CD4-positive, CD25-positive, alpha-beta regulatory T cell (primary cell): ENCODE data around the gene IGFBP7. TPM values are rescaled to one million over a fixed set of nuclear protein-coding genes. Genes with fewer than 3 reads are reported as not detected.

Experiments used
- ATAC-seq, 2 donors: fragments of 150-1000 bp; cut with Tn5 transposase; one replicate each; pipeline ENCODE4 v1.10.0; 2021; ENCODE audit warnings: low read depth in 2 of 2, moderate number of reproducible peaks in 2 of 2, moderate library complexity in 1 of 2
- DNase-seq, 3 donors: peaks; one replicate each; pipeline versions ENCODE4 v3.0.0 to v3.0.0-alpha.2; 2012 to 2022; ENCODE audit warnings: mixed read lengths in 1 of 3
- H3K27ac ChIP-seq: one replicate; pipeline ENCODE4 v1.7.0; 2013; ENCODE audit warnings: mild to moderate bottlenecking, low read length; ENCODE audit not compliant: insufficient read depth, poor library complexity, severe bottlenecking
- H3K27me3 ChIP-seq: one replicate; pipeline ENCODE4 v1.7.0; 2013; ENCODE audit warnings: low read length; ENCODE audit not compliant: control insufficient read depth, insufficient read depth
- H3K36me3 ChIP-seq: one replicate; pipeline ENCODE4 v1.7.0; 2013; ENCODE audit warnings: mild to moderate bottlenecking, low read length, moderate library complexity; ENCODE audit not compliant: control insufficient read depth, insufficient read depth
- H3K4me1 ChIP-seq: 2 replicates; pipeline ENCODE4 v1.7.0; 2013; ENCODE audit warnings: mild to moderate bottlenecking, low read length; ENCODE audit not compliant: insufficient read depth, control insufficient read depth, poor library complexity, severe bottlenecking
- H3K4me3 ChIP-seq: one replicate; pipeline ENCODE4 v1.7.0; 2013; ENCODE audit warnings: low read depth, mild to moderate bottlenecking, low read length, moderate library complexity
- H3K9me3 ChIP-seq, 2 experiments: 1 replicate in 1 of 2; 2 replicates in 1 of 2; pipeline ENCODE4 v1.7.0; 2013; ENCODE audit warnings: low read length in 2 of 2, mild to moderate bottlenecking in 1 of 2, moderate library complexity in 1 of 2; ENCODE audit not compliant: control insufficient read depth in 2 of 2
- H3K27ac Mint-ChIP-seq, 3 donors: one replicate each; pipeline ENCODE4 v1.8.0; 2020 to 2022; ENCODE audit warnings: mild to moderate bottlenecking in 3 of 3, mixed read lengths in 3 of 3, moderate library complexity in 2 of 3
- H3K27me3 Mint-ChIP-seq: one replicate; pipeline ENCODE4 v1.8.0; 2022; ENCODE audit warnings: mild to moderate bottlenecking, mixed read lengths
- H3K36me3 Mint-ChIP-seq: one replicate; pipeline ENCODE4 v1.8.0; 2020; ENCODE audit warnings: mixed read lengths
- H3K4me1 Mint-ChIP-seq, 4 donors: one replicate each; pipeline ENCODE4 v1.8.0; 2020 to 2022; ENCODE audit warnings: mixed read lengths in 4 of 4, mild to moderate bottlenecking in 1 of 4
- H3K4me3 Mint-ChIP-seq, 4 donors: one replicate each; pipeline ENCODE4 v1.8.0; 2020 to 2022; ENCODE audit warnings: mild to moderate bottlenecking in 4 of 4, mixed read lengths in 4 of 4, moderate library complexity in 3 of 4
- H3K9me3 Mint-ChIP-seq, 7 donors: one replicate each; pipeline ENCODE4 v1.8.0; 2020 to 2022; ENCODE audit warnings: mixed read lengths in 7 of 7, mild to moderate bottlenecking in 3 of 7, moderate library complexity in 2 of 7
- polyA plus RNA-seq, 4 donors: library from polyadenylated mRNA; unstranded; fragments of 300-500 nt; fragmentation: Illumina TruSeq; gene quantifications; one replicate each; pipeline ENCODE4 v1.2.3, GENCODE V29; 2021
- total RNA-seq: library from RNA; stranded (reverse); gene quantifications from one replicate; pipeline ENCODE4 v1.2.3, GENCODE V29; 2022

The IGFBP7 gene
- total and polyA plus RNA-seq, 5 donors from 2014 or later, result 0.15 to 0.91 (median 0.67) TPM; not detected in 2

DNA sequence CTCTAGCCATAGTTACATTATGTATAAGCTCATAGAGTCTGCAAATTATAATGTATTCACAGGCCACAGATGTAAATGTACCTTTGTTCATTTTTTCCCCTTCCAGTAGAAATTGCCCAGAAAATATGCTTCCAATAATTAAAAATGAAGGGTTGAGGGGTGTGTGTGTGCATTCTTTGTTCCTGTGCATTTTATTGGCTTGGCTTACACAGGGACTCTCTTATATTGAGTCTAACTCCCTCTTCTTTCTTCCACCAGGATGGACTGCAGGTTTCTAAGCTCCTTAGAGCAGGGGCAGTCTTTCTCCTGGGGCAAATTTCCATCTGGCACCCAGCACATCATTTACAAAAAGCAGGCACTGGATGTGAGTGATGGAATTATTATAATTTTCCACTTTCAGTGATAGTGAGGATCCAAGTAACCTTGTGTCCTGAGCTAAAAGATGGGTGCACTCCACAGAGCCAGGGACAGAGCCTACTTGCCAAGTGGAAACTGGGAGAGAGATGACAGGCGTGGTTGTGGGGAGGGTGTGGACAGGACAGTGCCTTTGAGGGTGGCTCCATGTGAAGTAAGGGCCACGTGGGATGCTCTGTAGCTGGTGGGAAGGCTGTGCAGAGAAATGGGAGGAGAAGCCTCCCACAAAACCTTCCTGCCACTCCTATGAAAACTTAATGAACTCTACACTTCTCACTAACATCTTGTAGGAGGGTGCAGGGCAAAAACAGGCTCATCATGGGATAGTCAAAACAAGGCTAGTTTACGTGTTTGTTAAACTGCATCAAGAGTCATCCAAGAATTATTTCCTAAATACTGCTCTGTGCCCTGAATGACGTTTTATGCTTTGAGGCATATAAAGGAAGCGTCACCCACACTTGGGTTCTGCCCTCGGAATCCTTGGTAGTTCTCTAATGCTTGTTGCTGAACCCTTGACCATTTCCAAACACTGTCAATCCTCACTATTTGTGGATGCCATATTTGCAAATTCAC, 16.0 kb downstream of the IGFBP7 start:
- Mint-ChIP-seq H3K4me3 (no peak overlapping the region), H3K36me3 (no peaks in the 10 kb centered on the region), H3K9me3 (no peaks in the 10 kb centered on the region), H3K27ac (no peak overlapping the region), H3K27me3 (peaks cover 17% of the 10 kb centered on the region), H3K4me1 (no peaks in the 10 kb centered on the region)
- H3K27me3 ChIP-seq, result peaks cover 7% of the 10 kb centered on the region
- no peak overlapping the region for H3K27ac ChIP-seq
- no peak for ATAC-seq
- no peak overlapping the region for H3K4me3 ChIP-seq
- no peaks in the 10 kb centered on the region for H3K9me3 ChIP-seq
- no peaks in the 10 kb centered on the region for H3K36me3 ChIP-seq
- H3K4me1 ChIP-seq, result no peaks in the 10 kb centered on the region
- DNase-seq, result no peak

GRCh38 chr4:57091657-57092162, 18.5 kb downstream of the IGFBP7 start:
- Mint-ChIP-seq H3K36me3 (no peaks in the 10 kb centered on the region), H3K27me3 (peaks cover 10% of the 10 kb centered on the region), H3K9me3 (no peaks in the 10 kb centered on the region), H3K4me3 (no peak overlapping the region), H3K4me1 (no peaks in the 10 kb centered on the region), H3K27ac (no peak overlapping the region)
- Histone ChIP-seq H3K36me3 (no peaks in the 10 kb centered on the region), H3K27ac (no peak overlapping the region), H3K4me1 (no peaks in the 10 kb centered on the region), H3K9me3 (no peaks in the 10 kb centered on the region), H3K27me3 (peaks cover 9% of the 10 kb centered on the region), H3K4me3 (no peak overlapping the region)
- ATAC-seq (no peak), DNase-seq (no peak)

DNA sequence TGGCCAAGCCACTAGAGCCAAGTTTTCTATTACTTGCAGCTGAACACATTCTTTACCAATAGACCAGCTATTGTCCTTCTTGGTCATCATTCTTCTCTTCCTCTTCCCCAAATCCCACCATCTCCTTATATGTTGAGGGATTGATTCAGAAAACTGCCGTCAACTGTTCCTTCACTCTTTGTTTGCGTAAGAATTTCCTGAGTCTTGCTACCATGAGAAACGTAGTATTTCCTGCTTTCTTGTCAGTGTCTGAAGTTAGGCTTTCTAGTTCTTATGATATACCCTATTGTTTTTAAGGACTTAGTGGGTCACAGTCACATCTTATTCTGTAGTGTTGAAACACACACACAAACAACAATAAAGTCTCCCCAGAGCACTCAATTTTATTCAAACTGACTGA, 20.1 kb downstream of the IGFBP7 start:
- Mint-ChIP-seq H3K4me1 (no peaks in the 10 kb centered on the region), H3K27ac (no peak overlapping the region), H3K4me3 (no peak overlapping the region), H3K27me3 (peaks cover 16% of the 10 kb centered on the region), H3K36me3 (no peaks in the 10 kb centered on the region), H3K9me3 (peaks cover 0 to under 1% (median 0%) of the 10 kb centered on the region in 7 donors)
- ATAC-seq (no peak), DNase-seq (no peak)
- Histone ChIP-seq H3K4me1 (no peaks in the 10 kb centered on the region), H3K27me3 (peaks cover 6% of the 10 kb centered on the region), H3K4me3 (no peak overlapping the region), H3K36me3 (no peaks in the 10 kb centered on the region), H3K27ac (no peak overlapping the region), H3K9me3 (no peaks in the 10 kb centered on the region)

DNA sequence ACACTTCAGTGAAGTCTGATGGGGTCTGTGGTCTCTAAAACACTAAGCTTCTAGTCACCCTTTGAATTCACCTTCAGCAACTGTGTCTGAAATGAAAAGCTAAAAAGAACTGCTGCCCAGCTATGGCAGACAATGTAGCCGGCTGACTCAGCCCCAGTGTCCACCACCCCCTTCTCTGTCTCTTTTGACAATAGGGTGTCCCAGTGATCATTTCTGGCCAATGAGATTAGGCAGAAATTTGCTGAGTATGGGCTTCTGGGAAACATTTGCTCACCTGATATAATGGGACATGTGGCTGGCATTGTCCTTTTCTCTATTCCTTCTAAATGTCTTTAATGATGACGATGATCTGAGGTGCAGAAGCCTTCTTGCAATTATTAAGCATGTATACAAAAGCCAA, 20.6 kb downstream of the IGFBP7 start:
- peaks cover 6% of the 10 kb centered on the region for H3K27me3 ChIP-seq
- no peak overlapping the region for H3K27ac Mint-ChIP-seq
- H3K4me1 ChIP-seq, result no peaks in the 10 kb centered on the region
- no peak overlapping the region for H3K4me3 ChIP-seq
- no peaks in the 10 kb centered on the region for H3K36me3 Mint-ChIP-seq
- peaks cover 0 to 2% (median 0%) of the 10 kb centered on the region in 7 donors for H3K9me3 Mint-ChIP-seq
- H3K27ac ChIP-seq, result no peak overlapping the region
- H3K36me3 ChIP-seq, result no peaks in the 10 kb centered on the region
- DNase-seq (no peak), ATAC-seq (no peak)
- peaks cover 16% of the 10 kb centered on the region for H3K27me3 Mint-ChIP-seq
- no peaks in the 10 kb centered on the region for H3K4me1 Mint-ChIP-seq
- no peak overlapping the region for H3K4me3 Mint-ChIP-seq
- H3K9me3 ChIP-seq, result no peaks in the 10 kb centered on the region

GRCh38 chr4:57086031-57086723, 24.0 kb downstream of the IGFBP7 start:
- H3K36me3 Mint-ChIP-seq, result no peaks in the 10 kb centered on the region
- H3K27ac Mint-ChIP-seq, result no peak overlapping the region
- ATAC-seq, result no peak
- H3K4me1 ChIP-seq, result no peaks in the 10 kb centered on the region
- H3K9me3 ChIP-seq, result no peaks in the 10 kb centered on the region
- DNase-seq, result no peak
- peaks cover 19% of the 10 kb centered on the region for H3K27me3 Mint-ChIP-seq
- H3K4me3 ChIP-seq, result no peak overlapping the region
- H3K27ac ChIP-seq, result no peak overlapping the region
- H3K9me3 Mint-ChIP-seq, result peaks cover 0 to 2% (median 0%) of the 10 kb centered on the region in 7 donors
- H3K4me3 Mint-ChIP-seq, result no peak overlapping the region
- H3K4me1 Mint-ChIP-seq, result no peaks in the 10 kb centered on the region
- no peaks in the 10 kb centered on the region for H3K36me3 ChIP-seq
- peaks cover 2% of the 10 kb centered on the region for H3K27me3 ChIP-seq

DNA sequence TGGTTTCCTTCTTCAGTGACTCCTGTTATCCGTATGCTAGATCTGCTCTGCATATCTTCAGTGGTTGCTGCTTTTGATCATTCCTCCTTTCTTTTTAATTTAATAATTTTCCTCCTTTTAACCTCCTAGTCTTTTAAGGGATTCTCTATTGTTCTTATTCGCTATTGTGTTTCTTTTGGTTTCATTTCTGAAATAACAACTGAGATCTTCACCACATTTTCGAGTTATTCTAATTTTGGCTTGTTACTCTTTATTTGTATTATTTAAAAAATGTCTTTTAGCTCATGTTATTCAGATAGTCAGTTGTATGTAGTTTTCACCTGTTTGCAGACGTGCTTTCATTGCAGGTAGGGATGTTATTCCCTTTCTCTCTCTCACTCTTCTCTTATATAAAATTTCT, 24.9 kb downstream of the IGFBP7 start:
- Mint-ChIP-seq H3K36me3 (no peaks in the 10 kb centered on the region), H3K4me1 (no peaks in the 10 kb centered on the region), H3K9me3 (peaks cover 0 to 2% (median 0%) of the 10 kb centered on the region in 7 donors), H3K27ac (no peak overlapping the region), H3K27me3 (peaks cover 18% of the 10 kb centered on the region), H3K4me3 (no peak overlapping the region)
- H3K27me3 ChIP-seq, result peaks cover 2% of the 10 kb centered on the region
- no peak overlapping the region for H3K27ac ChIP-seq
- no peaks in the 10 kb centered on the region for H3K9me3 ChIP-seq
- DNase-seq (no peak), ATAC-seq (no peak)
- no peaks in the 10 kb centered on the region for H3K36me3 ChIP-seq
- H3K4me1 ChIP-seq, result no peaks in the 10 kb centered on the region
- H3K4me3 ChIP-seq, result no peak overlapping the region

- no peaks in the 10 kb centered on the region for H3K36me3 ChIP-seq
- no peaks in the 10 kb centered on the region for H3K4me1 ChIP-seq
- no peaks in the 10 kb centered on the region for H3K9me3 ChIP-seq
- H3K4me1 Mint-ChIP-seq, result no peaks in the 10 kb centered on the region
- no peak overlapping the region for H3K4me3 ChIP-seq
- no peak for ATAC-seq
- H3K27me3 ChIP-seq, result peaks cover 2% of the 10 kb centered on the region
- H3K4me3 Mint-ChIP-seq, result no peak overlapping the region
- no peak for DNase-seq
- H3K27ac ChIP-seq, result no peak overlapping the region
- peaks cover 0 to 2% (median 0%) of the 10 kb centered on the region in 7 donors for H3K9me3 Mint-ChIP-seq
- no peak overlapping the region for H3K27ac Mint-ChIP-seq
- no peaks in the 10 kb centered on the region for H3K36me3 Mint-ChIP-seq
- peaks cover 24% of the 10 kb centered on the region for H3K27me3 Mint-ChIP-seq
Observed at GRCh38 chr4:57084360-57084759, 25.8 kb downstream of the IGFBP7 start.
